ENCODE data around the gene MINDY1.
A peak's percentile ranks its signal among the peaks of the same experiment; 100 is the strongest.

The MINDY1 gene

DNA sequence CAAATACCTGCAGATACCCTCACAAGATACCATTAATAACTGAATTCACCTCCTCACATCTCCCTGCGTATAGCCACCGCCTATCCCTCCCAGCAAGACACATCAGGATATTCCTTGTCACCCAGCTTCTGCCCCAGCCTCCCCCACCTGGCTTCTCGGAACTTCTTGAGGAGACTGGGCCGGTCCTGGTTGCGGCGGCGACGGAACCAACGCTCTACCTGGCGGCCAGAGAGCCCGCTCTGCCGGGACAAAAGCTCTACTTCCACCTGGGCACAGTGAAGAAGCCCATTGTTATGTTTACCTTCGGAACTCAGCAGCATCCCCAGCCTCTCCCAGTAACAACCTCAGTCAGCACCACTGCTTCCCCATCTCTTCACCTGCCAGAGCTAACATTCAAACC lies 38.8 kb downstream of the MINDY1 start:
- no peaks in the 10 kb centered on the region for H3K27me3 Mint-ChIP-seq
- H3K4me1 Mint-ChIP-seq, result peaks cover 28% of the 10 kb centered on the region
- no peak overlapping the region for H3K27ac Mint-ChIP-seq
- no peak for ATAC-seq
- peaks cover 42% of the 10 kb centered on the region for H3K36me3 Mint-ChIP-seq
- H3K4me3 Mint-ChIP-seq, result no peak overlapping the region
- H3K9me3 Mint-ChIP-seq, result no peaks in the 10 kb centered on the region

DNA sequence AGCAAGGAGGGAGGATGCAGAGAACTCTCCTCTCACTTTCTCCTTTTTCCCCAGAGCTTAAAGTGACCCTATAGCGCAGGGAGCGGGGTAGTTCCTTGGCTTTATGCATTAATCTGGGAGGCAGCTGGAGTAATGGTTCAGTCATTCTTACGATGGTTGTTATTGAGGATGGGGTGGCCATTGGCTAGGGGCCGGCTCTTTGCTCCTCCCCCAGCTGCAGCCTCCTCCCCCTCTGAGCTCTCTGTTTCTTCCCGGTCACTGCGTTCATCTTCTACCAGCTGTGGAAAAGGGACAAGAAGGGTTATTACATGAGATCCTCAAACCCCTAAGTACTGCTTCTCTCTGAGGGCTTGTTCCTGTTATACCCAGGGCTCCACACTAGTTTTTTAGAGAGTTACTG lies 40.7 kb downstream of the MINDY1 start:
- Mint-ChIP-seq H3K27ac (no peak overlapping the region), H3K9me3 (no peaks in the 10 kb centered on the region), H3K4me1 (peaks cover 9% of the 10 kb centered on the region), H3K36me3 (peaks cover 50% of the 10 kb centered on the region), H3K27me3 (no peaks in the 10 kb centered on the region), H3K4me3 (no peak overlapping the region)
- no peak for ATAC-seq

DNA sequence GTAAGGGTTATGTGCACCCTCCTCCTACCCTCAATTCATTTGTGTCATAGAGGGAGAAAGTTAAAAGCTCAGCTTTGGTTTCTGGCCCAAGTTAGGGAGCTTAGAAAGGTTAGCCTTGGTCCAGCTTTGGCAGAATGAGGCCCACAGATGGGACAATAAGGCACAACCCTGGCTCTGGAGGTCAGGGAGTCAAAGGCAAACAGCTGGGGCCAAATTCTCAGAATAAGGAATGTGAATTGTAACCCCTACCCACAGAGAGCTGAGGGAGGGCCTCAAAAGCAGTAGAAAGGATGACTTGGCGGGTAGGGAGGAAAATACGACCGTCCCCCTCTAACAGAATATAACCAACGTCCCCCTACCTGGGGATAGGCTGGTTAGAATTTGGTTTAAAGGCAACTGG lies 41.1 kb downstream of the MINDY1 start:
- Mint-ChIP-seq H3K4me1 (peaks cover 5% of the 10 kb centered on the region), H3K36me3 (peaks cover 52% of the 10 kb centered on the region), H3K4me3 (no peak overlapping the region), H3K9me3 (no peaks in the 10 kb centered on the region), H3K27ac (no peak overlapping the region), H3K27me3 (no peaks in the 10 kb centered on the region)
- ATAC-seq, result no peak

GRCh38 chr1:150964164-150964489 lies 42.6 kb downstream of the MINDY1 start:
- no peaks in the 10 kb centered on the region for H3K9me3 Mint-ChIP-seq
- H3K4me3 Mint-ChIP-seq, result no peak overlapping the region
- no peak for ATAC-seq
- peaks cover 67% of the 10 kb centered on the region for H3K36me3 Mint-ChIP-seq
- no peaks in the 10 kb centered on the region for H3K27me3 Mint-ChIP-seq
- no peaks in the 10 kb centered on the region for H3K4me1 Mint-ChIP-seq
- H3K27ac Mint-ChIP-seq, result peak overlapping the region; percentile 24

DNA sequence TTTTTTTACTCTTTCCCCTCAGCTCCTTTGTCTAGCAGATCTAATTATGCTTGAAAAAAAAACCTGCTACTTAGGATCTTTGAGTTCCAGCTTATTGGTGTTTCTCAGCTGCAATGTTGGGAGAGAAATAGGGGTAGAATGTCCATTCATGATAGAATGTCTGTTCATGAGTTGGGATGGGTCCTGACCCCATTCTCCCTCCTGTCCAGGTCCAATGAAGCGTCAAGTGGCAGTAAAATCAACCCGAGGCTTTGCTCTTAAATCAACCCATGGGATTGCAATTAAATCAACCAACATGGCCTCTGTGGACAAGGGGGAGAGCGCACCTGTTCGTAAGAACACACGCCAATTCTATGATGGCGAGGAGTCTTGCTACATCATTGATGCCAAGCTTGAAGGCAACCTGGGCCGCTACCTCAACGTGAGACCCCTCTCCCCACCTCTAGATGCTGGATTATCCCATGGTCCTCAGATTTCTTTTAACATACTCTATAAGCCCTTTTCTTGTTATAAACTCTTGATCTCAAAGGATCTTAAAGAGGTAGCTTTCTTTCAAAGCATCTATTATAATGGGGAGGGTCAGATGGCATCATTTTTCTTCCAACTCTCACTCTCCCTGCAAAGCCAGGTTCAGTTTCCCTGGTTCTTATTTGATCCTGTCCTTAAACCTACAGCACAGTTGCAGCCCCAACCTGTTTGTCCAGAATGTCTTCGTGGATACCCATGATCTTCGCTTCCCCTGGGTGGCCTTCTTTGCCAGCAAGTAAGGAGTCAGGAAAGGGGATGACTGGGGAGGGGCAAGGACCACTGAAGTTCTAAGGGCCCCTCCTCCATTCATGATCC lies 43.2 kb downstream of the MINDY1 start:
- peaks cover 67% of the 10 kb centered on the region for H3K36me3 Mint-ChIP-seq
- H3K9me3 Mint-ChIP-seq, result no peaks in the 10 kb centered on the region
- H3K4me3 Mint-ChIP-seq, result no peak overlapping the region
- H3K27me3 Mint-ChIP-seq, result no peaks in the 10 kb centered on the region
- no peak overlapping the region for H3K27ac Mint-ChIP-seq
- no peak for ATAC-seq
- H3K4me1 Mint-ChIP-seq, result no peaks in the 10 kb centered on the region

DNA sequence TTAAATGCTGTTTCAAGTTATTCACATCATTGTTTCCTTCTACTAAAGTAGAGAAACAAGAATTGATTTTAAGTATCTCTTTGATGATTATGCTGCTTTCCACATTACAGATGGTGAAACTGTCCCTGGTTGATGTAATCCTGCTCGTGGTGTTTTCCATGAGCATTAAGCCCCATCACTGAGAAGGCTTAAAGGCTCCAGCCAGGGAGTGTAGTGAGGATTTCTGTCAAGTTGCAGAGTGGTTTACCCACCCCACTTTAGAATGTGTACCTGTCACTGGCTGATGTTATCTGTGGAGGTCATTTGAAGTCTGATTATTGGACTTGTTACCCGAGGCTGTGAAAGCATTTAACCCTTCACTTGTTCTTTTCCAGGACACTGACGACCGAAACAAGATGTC lies 44.9 kb downstream of the MINDY1 start:
- no peaks in the 10 kb centered on the region for H3K9me3 Mint-ChIP-seq
- no peak for ATAC-seq

DNA sequence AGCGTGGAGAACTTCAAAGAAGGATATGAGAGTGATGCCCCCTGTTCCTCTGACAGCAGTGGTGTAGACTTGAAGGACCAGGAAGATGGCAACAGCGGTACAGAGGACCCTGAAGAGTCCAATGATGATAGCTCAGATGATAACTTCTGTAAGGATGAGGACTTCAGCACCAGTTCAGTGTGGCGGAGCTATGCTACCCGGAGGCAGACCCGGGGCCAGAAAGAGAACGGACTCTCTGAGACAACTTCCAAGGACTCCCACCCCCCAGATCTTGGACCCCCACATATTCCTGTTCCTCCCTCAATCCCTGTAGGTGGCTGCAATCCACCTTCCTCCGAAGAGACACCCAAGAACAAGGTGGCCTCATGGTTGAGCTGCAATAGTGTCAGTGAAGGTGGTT lies 46.1 kb downstream of the MINDY1 start:
- no peak for ATAC-seq
- no peaks in the 10 kb centered on the region for H3K4me1 Mint-ChIP-seq
- no peak overlapping the region for H3K27ac Mint-ChIP-seq
- no peaks in the 10 kb centered on the region for H3K27me3 Mint-ChIP-seq
- peaks cover 52% of the 10 kb centered on the region for H3K36me3 Mint-ChIP-seq
- no peak overlapping the region for H3K4me3 Mint-ChIP-seq
- H3K9me3 Mint-ChIP-seq, result no peaks in the 10 kb centered on the region

More for the DNA sequence above, 44.9 kb downstream of the MINDY1 start:
- H3K27me3 Mint-ChIP-seq, result no peaks in the 10 kb centered on the region
- H3K36me3 Mint-ChIP-seq, result peaks cover 56% of the 10 kb centered on the region
- H3K4me1 Mint-ChIP-seq, result no peaks in the 10 kb centered on the region
- H3K27ac Mint-ChIP-seq, result no peak overlapping the region
- no peak overlapping the region for H3K4me3 Mint-ChIP-seq

- Mint-ChIP-seq H3K4me1 (no peaks in the 10 kb centered on the region), H3K4me3 (no peak overlapping the region), H3K36me3 (peaks cover 55% of the 10 kb centered on the region), H3K27me3 (no peaks in the 10 kb centered on the region), H3K9me3 (no peaks in the 10 kb centered on the region), H3K27ac (no peak overlapping the region)
- ATAC-seq, result no peak
Observed at GRCh38 chr1:150957666-150958065, 49.0 kb downstream of the MINDY1 start.

GRCh38 chr1:150955280-150955679 lies 51.4 kb downstream of the MINDY1 start:
- H3K4me1 Mint-ChIP-seq, result no peaks in the 10 kb centered on the region
- no peaks in the 10 kb centered on the region for H3K27me3 Mint-ChIP-seq
- peaks cover 68% of the 10 kb centered on the region for H3K36me3 Mint-ChIP-seq
- H3K27ac Mint-ChIP-seq, result no peak overlapping the region
- no peaks in the 10 kb centered on the region for H3K9me3 Mint-ChIP-seq
- no peak overlapping the region for H3K4me3 Mint-ChIP-seq
- ATAC-seq, result no peak

GRCh38 chr1:150954708-150955107 lies 52.0 kb downstream of the MINDY1 start:
- Mint-ChIP-seq H3K27ac (no peak overlapping the region), H3K4me1 (no peaks in the 10 kb centered on the region), H3K36me3 (peaks cover 68% of the 10 kb centered on the region), H3K9me3 (no peaks in the 10 kb centered on the region), H3K4me3 (no peak overlapping the region), H3K27me3 (no peaks in the 10 kb centered on the region)
- ATAC-seq, result no peak

Data from stimulated activated memory B cell treated with anti-CD40 and anti-IgM and Interleukin-4, amounts not matched to agents 10 μg/mL and 1 μg/mL and 100 μg/mL, for 72 hours (primary cell).